Stimulated activated CD8-positive, alpha-beta memory T cell treated with anti-CD3 and anti-CD28 coated beads, Interleukin-12 subunit alpha, Interleukin-12 subunit beta, amount 100 ng/mL, for 24 hours (primary cell): ENCODE results near the gene BIRC7.

ENCODE experiments used
- DNase-seq: peaks from one replicate; pipeline ENCODE4 v3.0.0-alpha.2; 2020; ENCODE audit errors: extremely low read depth

The BIRC7 gene

GRCh38 chr20:63235399-63235983 lies at the start of gene BIRC7:
Gene BIRC7 (plus strand): TSS chr20:63235905. CDS start chr20:63236097, 192 bp downstream.
- DNase-seq, result no peak

GRCh38 chr20:63186084-63186483 lies 49.6 kb upstream of the BIRC7 start:
- no peak for DNase-seq

- DNase-seq, result no peak
These were observed 49.0 kb upstream of the BIRC7 start for GRCh38 chr20:63186528-63187316.

GRCh38 chr20:63187338-63188158 lies 48.2 kb upstream of the BIRC7 start:
- no peak for DNase-seq

- DNase-seq, result no peak
These were observed 47.6 kb upstream of the BIRC7 start for GRCh38 chr20:63188159-63188442.

GRCh38 chr20:63188641-63189321 lies 46.9 kb upstream of the BIRC7 start:
- DNase-seq, result no peak

- no peak for DNase-seq
These were observed 46.4 kb upstream of the BIRC7 start for GRCh38 chr20:63189322-63189642.

- DNase-seq, result no peak
These were observed 45.7 kb upstream of the BIRC7 start for GRCh38 chr20:63189846-63190559.

GRCh38 chr20:63190828-63191227 lies 44.9 kb upstream of the BIRC7 start:
- DNase-seq, result no peak

GRCh38 chr20:63191400-63191799 lies 44.3 kb upstream of the BIRC7 start:
- no peak for DNase-seq

- no peak for DNase-seq
These were observed 43.0 kb upstream of the BIRC7 start for GRCh38 chr20:63192721-63193120.

GRCh38 chr20:63194007-63194796 lies 41.5 kb upstream of the BIRC7 start:
- DNase-seq, result no peak

- no peak for DNase-seq
These were observed 40.9 kb upstream of the BIRC7 start for GRCh38 chr20:63194797-63195173.

GRCh38 chr20:63196768-63197470 lies 38.8 kb upstream of the BIRC7 start:
- DNase-seq, result no peak

- DNase-seq, result no peak
These were observed 37.1 kb upstream of the BIRC7 start for GRCh38 chr20:63198606-63199005.

- no peak for DNase-seq
These were observed 33.7 kb upstream of the BIRC7 start for GRCh38 chr20:63202021-63202420.

- no peak for DNase-seq
These were observed 32.7 kb upstream of the BIRC7 start for GRCh38 chr20:63202811-63203526.

- DNase-seq, result no peak
These were observed 31.3 kb upstream of the BIRC7 start for GRCh38 chr20:63204362-63204761.

GRCh38 chr20:63205896-63206295 lies 29.8 kb upstream of the BIRC7 start:
- no peak for DNase-seq

GRCh38 chr20:63206878-63207277 lies 28.8 kb upstream of the BIRC7 start:
- no peak for DNase-seq
